Hepatocyte (in vitro differentiated cells): Measurements from ENCODE around the gene MLC1. TPM values are rescaled to one million over a fixed set of nuclear protein-coding genes. Genes with fewer than 3 reads are reported as not detected.

Experiments
- DNase-seq: peaks from one replicate; pipeline ENCODE4 v3.0.0-alpha.2; 2016; ENCODE audit warnings: low spot score
- H2AFZ ChIP-seq: fragments of 200-600 bp; sonication (generic); 2 replicates; pipeline ENCODE4 v1.6.0; 2016; ENCODE audit warnings: antibody characterized with exemption, mild to moderate bottlenecking
- H3K27ac ChIP-seq: fragments of 200-600 bp; sonication (generic); 2 replicates; pipeline ENCODE4 v1.5.1; 2016; ENCODE audit warnings: mild to moderate bottlenecking
- H3K27me3 ChIP-seq: fragments of 200-600 bp; sonication (generic); 2 replicates; pipeline ENCODE4 v1.6.1; 2016
- H3K36me3 ChIP-seq: fragments of 200-600 bp; sonication (generic); replicated peaks from 2 replicates; pipeline ENCODE4 v1.5.1; 2016; ENCODE audit warnings: low read depth; ENCODE audit not compliant: insufficient read depth
- H3K4me1 ChIP-seq: fragments of 200-600 bp; sonication (generic); 2 replicates; pipeline ENCODE4 v1.5.1; 2016; ENCODE audit warnings: mild to moderate bottlenecking, moderate library complexity; ENCODE audit not compliant: insufficient read depth
- H3K4me2 ChIP-seq: fragments of 200-600 bp; sonication (generic); 2 replicates; pipeline ENCODE4 v1.6.0; 2016
- H3K4me3 ChIP-seq: fragments of 200-600 bp; sonication (generic); 2 replicates; pipeline ENCODE4 v1.5.1; 2016; ENCODE audit warnings: mild to moderate bottlenecking
- H3K79me2 ChIP-seq: fragments of 200-600 bp; sonication (generic); 2 replicates; pipeline ENCODE4 v1.6.0; 2017; ENCODE audit warnings: mild to moderate bottlenecking
- H3K9me2 ChIP-seq: fragments of 200-600 bp; sonication (generic); replicated peaks from 2 replicates; pipeline ENCODE4 v1.6.0; 2017; ENCODE audit warnings: mild to moderate bottlenecking; ENCODE audit not compliant: insufficient read depth
- H3K9me3 ChIP-seq: fragments of 200-600 bp; sonication (generic); 2 replicates; pipeline ENCODE4 v1.5.1; 2016; ENCODE audit warnings: low read depth, mild to moderate bottlenecking
- H4K20me1 ChIP-seq: fragments of 200-600 bp; sonication (generic); 2 replicates; pipeline ENCODE4 v1.6.0; 2016; ENCODE audit warnings: mild to moderate bottlenecking; ENCODE audit not compliant: insufficient read depth, poor library complexity, severe bottlenecking
- CTCF ChIP-seq: fragments of 200-600 bp; sonication (generic); IDR thresholded peaks from 2 replicates; pipeline ENCODE4 v1.5.1; 2016; ENCODE audit warnings: antibody characterized with exemption, mild to moderate bottlenecking; ENCODE audit not compliant: poor library complexity
- EZH2 ChIP-seq: fragments of 200-600 bp; sonication (generic); IDR thresholded peaks from 2 replicates; pipeline ENCODE4 v1.6.1; 2016; ENCODE audit warnings: antibody characterized with exemption, mild to moderate bottlenecking, borderline replicate concordance
- EZH2phosphoT487 ChIP-seq: fragments of 200-600 bp; sonication (generic); IDR thresholded peaks from one replicate; pipeline ENCODE4 v1.6.1; 2018; ENCODE audit warnings: antibody characterized with exemption, mild to moderate bottlenecking, low read depth, moderate library complexity; ENCODE audit not compliant: unreplicated experiment, severe bottlenecking
- WGBS: methylation state at CpG from one replicate; pipeline ENCODE4 v1.1.6; 2016; ENCODE audit warnings: low lambda C conversion rate; ENCODE audit errors: missing lambda C conversion rate; 5-methylcytosine and 5-hydroxymethylcytosine counted together
- polyA plus RNA-seq: library from polyadenylated mRNA; unstranded; fragments of >200 nt; fragmentation: Nextera tagmentation; extraction: Ambion mirVana; gene quantifications from 2 replicates; pipeline ENCODE4 v1.2.1, GENCODE V29; 2016
- total RNA-seq: library from RNA; depleted of rRNA; stranded (reverse); fragments of >200 nt; gene quantifications from 2 replicates; pipeline ENCODE4 v1.2.3, GENCODE V29; 2014

Gene MLC1
- total and polyA plus RNA-seq, 2 experiments from 2014 or later, result 3.3 to 8.2 TPM

GRCh38 chr22:50056214-50056972 is 28.8 kb downstream of the MLC1 start:
- no peak for DNase-seq
- Histone ChIP-seq H3K4me3 (no peak overlapping the region), H4K20me1 (no peaks in the 10 kb centered on the region), H3K4me2 (no peak overlapping the region), H3K27me3 (peaks cover 17% of the 10 kb centered on the region), H2AFZ (no peak overlapping the region), H3K9me3 (no peaks in the 10 kb centered on the region), H3K9me2 (no peaks in the 10 kb centered on the region), H3K4me1 (peaks cover 18% of the 10 kb centered on the region), H3K36me3 (no peaks in the 10 kb centered on the region), H3K27ac (no peak overlapping the region), H3K79me2 (no peaks in the 10 kb centered on the region)
- 90% methylated on average over 34 of the region's 34 CpGs for WGBS
- TF ChIP-seq CTCF, result no peak
- TF ChIP-seq EZH2phosphoT487, result no peak
- TF ChIP-seq EZH2, result no peak

- no peak overlapping the region for H2AFZ ChIP-seq
- H3K27ac ChIP-seq, result no peak overlapping the region
- no peak overlapping the region for H3K4me3 ChIP-seq
- no peaks in the 10 kb centered on the region for H4K20me1 ChIP-seq
- no peaks in the 10 kb centered on the region for H3K9me2 ChIP-seq
- H3K79me2 ChIP-seq, result no peaks in the 10 kb centered on the region
- TF ChIP-seq CTCF (no peak), EZH2phosphoT487 (no peak), EZH2 (no peak)
- no peaks in the 10 kb centered on the region for H3K36me3 ChIP-seq
- peaks cover 6% of the 10 kb centered on the region for H3K4me1 ChIP-seq
- whole genome bisulfite sequencing, result 92% methylated on average over 18 of the region's 18 CpGs
- peaks cover 5% of the 10 kb centered on the region for H3K27me3 ChIP-seq
- DNase-seq, result no peak
- H3K9me3 ChIP-seq, result no peaks in the 10 kb centered on the region
- no peak overlapping the region for H3K4me2 ChIP-seq
Measured at GRCh38 chr22:50053861-50054260, 31.4 kb downstream of the MLC1 start.

GRCh38 chr22:50051930-50052329 is 33.3 kb downstream of the MLC1 start:
- no peaks in the 10 kb centered on the region for H4K20me1 ChIP-seq
- H3K27me3 ChIP-seq, result no peaks in the 10 kb centered on the region
- no peaks in the 10 kb centered on the region for H3K36me3 ChIP-seq
- no peak overlapping the region for H3K4me3 ChIP-seq
- no peaks in the 10 kb centered on the region for H3K79me2 ChIP-seq
- H3K9me3 ChIP-seq, result no peaks in the 10 kb centered on the region
- no peak overlapping the region for H3K4me2 ChIP-seq
- no peak for DNase-seq
- WGBS, result 93% methylated on average over 18 of the region's 18 CpGs
- H2AFZ ChIP-seq, result no peak overlapping the region
- no peaks in the 10 kb centered on the region for H3K4me1 ChIP-seq
- TF ChIP-seq EZH2, result no peak
- H3K27ac ChIP-seq, result no peak overlapping the region
- no peaks in the 10 kb centered on the region for H3K9me2 ChIP-seq

GRCh38 chr22:50049299-50050195 is 35.7 kb downstream of the MLC1 start:
- no peak for DNase-seq
- Histone ChIP-seq H3K4me2 (no peak overlapping the region), H3K27ac (no peak overlapping the region), H2AFZ (no peak overlapping the region), H3K9me2 (no peaks in the 10 kb centered on the region), H3K4me3 (no peak overlapping the region), H3K4me1 (no peaks in the 10 kb centered on the region), H4K20me1 (no peaks in the 10 kb centered on the region), H3K27me3 (no peaks in the 10 kb centered on the region), H3K79me2 (no peaks in the 10 kb centered on the region), H3K9me3 (no peaks in the 10 kb centered on the region), H3K36me3 (no peaks in the 10 kb centered on the region)
- WGBS, result 95% methylated on average over 32 of the region's 36 CpGs
- no peak for TF ChIP-seq CTCF
- TF ChIP-seq EZH2, result no peak
- no peak for TF ChIP-seq EZH2phosphoT487
